CD14-positive monocyte (primary cell): ENCODE data around the gene CCDC136. TPM values are rescaled to one million over a fixed set of nuclear protein-coding genes. Genes with fewer than 3 reads are reported as not detected.

Experiments used
- DNase-seq, 3 donors: peaks; one replicate each; pipeline ENCODE4 v3.0.0-alpha.2; 2011 to 2022
- H2AFZ ChIP-seq: 2 replicates; pipeline ENCODE4 v1.6.0; 2012; ENCODE audit warnings: mild to moderate bottlenecking, low read depth, low read length, inconsistent platforms; ENCODE audit not compliant: insufficient read depth, poor library complexity, severe bottlenecking
- H3K27ac ChIP-seq, 2 donors: 1 replicate in 1 of 2; 2 replicates in 1 of 2; pipeline ENCODE4 v1.5.1; 2012 to 2013; ENCODE audit warnings: low read length in 2 of 2, control low read depth in 1 of 2, inconsistent platforms in 1 of 2, low read depth in 1 of 2, mild to moderate bottlenecking in 1 of 2
- H3K27me3 ChIP-seq, 2 donors: one replicate each; pipeline versions ENCODE4 v1.6.0 to v1.6.1; 2011 to 2013; ENCODE audit warnings: low read length in 2 of 2; ENCODE audit not compliant: control insufficient read depth in 2 of 2, insufficient read depth in 2 of 2
- H3K36me3 ChIP-seq, 2 donors: replicated peaks in 1 of 2; 1 replicate in 1 of 2; 2 replicates in 1 of 2; pipeline versions ENCODE4 v1.5.1 to v1.6.1; 2012 to 2013; ENCODE audit warnings: low read length in 2 of 2, control low read depth in 1 of 2, inconsistent platforms in 1 of 2, mild to moderate bottlenecking in 1 of 2; ENCODE audit not compliant: insufficient read depth in 2 of 2, control insufficient read depth in 1 of 2
- H3K4me1 ChIP-seq, 2 donors: 1 replicate in 1 of 2; 2 replicates in 1 of 2; pipeline versions ENCODE4 v1.5.1 to v1.6.1; 2012 to 2013; ENCODE audit warnings: low read length in 2 of 2, control low read depth in 1 of 2, inconsistent platforms in 1 of 2, mild to moderate bottlenecking in 1 of 2, moderate library complexity in 1 of 2; ENCODE audit not compliant: insufficient read depth in 2 of 2, control insufficient read depth in 1 of 2
- H3K4me2 ChIP-seq: replicated peaks from 2 replicates; pipeline ENCODE3; 2012; ENCODE audit warnings: low read length, moderate library complexity, mild to moderate bottlenecking; ENCODE audit not compliant: poor library complexity, severe bottlenecking; ENCODE audit errors: extremely low read depth
- H3K4me3 ChIP-seq, 3 experiments: fragments of 200-600 bp in 1 of 3; sonication (generic) in 1 of 3; replicated peaks in 1 of 3; 1 replicate in 2 of 3; 2 replicates in 1 of 3; pipeline ENCODE4 v1.5.1; 2011 to 2013; ENCODE audit warnings: low read length in 3 of 3, mild to moderate bottlenecking in 3 of 3, control low read depth in 2 of 3, low read depth in 2 of 3, inconsistent platforms in 1 of 3, moderate library complexity in 1 of 3
- H3K79me2 ChIP-seq: 2 replicates; pipeline ENCODE4 v1.6.0; 2012; ENCODE audit warnings: mild to moderate bottlenecking, control low read depth, inconsistent platforms, low read length, moderate library complexity; ENCODE audit not compliant: insufficient read depth
- H3K9ac ChIP-seq: 2 replicates; pipeline ENCODE4 v1.6.0; 2017; ENCODE audit warnings: low read length, mild to moderate bottlenecking; ENCODE audit not compliant: insufficient read depth, poor library complexity, severe bottlenecking
- H3K9me3 ChIP-seq, 2 donors: replicated peaks in 1 of 2; 1 replicate in 1 of 2; 2 replicates in 1 of 2; pipeline versions ENCODE4 v1.5.1 to v1.6.1; 2012 to 2013; ENCODE audit warnings: low read length in 2 of 2, control low read depth in 1 of 2; ENCODE audit not compliant: control insufficient read depth in 1 of 2, insufficient read depth in 1 of 2
- H4K20me1 ChIP-seq: 2 replicates; pipeline ENCODE4 v1.6.0; 2012; ENCODE audit warnings: mild to moderate bottlenecking, low read length, control low read depth, moderate library complexity; ENCODE audit not compliant: insufficient read depth
- H3K27ac Mint-ChIP-seq, 7 donors: one replicate each; pipeline ENCODE4 v1.8.0; 2020; ENCODE audit warnings: mild to moderate bottlenecking in 7 of 7, mixed read lengths in 7 of 7, moderate library complexity in 6 of 7, inconsistent platforms in 2 of 7
- H3K27me3 Mint-ChIP-seq, 3 donors: one replicate each; pipeline ENCODE4 v1.8.0; 2021 to 2022; ENCODE audit warnings: low read depth in 3 of 3, mild to moderate bottlenecking in 3 of 3, mixed read lengths in 3 of 3, moderate library complexity in 3 of 3, inconsistent platforms in 1 of 3
- H3K36me3 Mint-ChIP-seq, 2 donors: one replicate each; pipeline ENCODE4 v1.8.0; 2020; ENCODE audit warnings: mixed read lengths in 2 of 2, inconsistent platforms in 1 of 2, mild to moderate bottlenecking in 1 of 2
- H3K4me1 Mint-ChIP-seq: one replicate; pipeline ENCODE4 v1.8.0; 2020; ENCODE audit warnings: mild to moderate bottlenecking, mixed read lengths
- H3K4me3 Mint-ChIP-seq, 2 donors: one replicate each; pipeline ENCODE4 v1.8.0; 2020; ENCODE audit warnings: mild to moderate bottlenecking in 2 of 2, mixed read lengths in 2 of 2, moderate library complexity in 1 of 2
- H3K9me3 Mint-ChIP-seq, 7 donors: one replicate each; pipeline ENCODE4 v1.8.0; 2020 to 2022; ENCODE audit warnings: mixed read lengths in 7 of 7, mild to moderate bottlenecking in 6 of 7, moderate library complexity in 6 of 7, inconsistent platforms in 2 of 7
- WGBS: methylation state at CpG from one replicate; pipeline ENCODE4 v1.1.5; 2013; ENCODE audit warnings: missing lambda C conversion rate; ENCODE audit not compliant: insufficient coverage; 5-methylcytosine and 5-hydroxymethylcytosine counted together
- intact Hi-C, 2 donors: fragments of 100-400 bp; cut with micrococcal nuclease; formaldehyde crosslinking; loops; one replicate each; pipeline versions ENCODE4 v1.15.0 to v1.15.1; 2023
- polyA plus RNA-seq, 3 donors: library from polyadenylated mRNA; depleted of rRNA in 1 of 3; unstranded in 2 of 3; stranded (reverse) in 1 of 3; fragments of 300-500 nt in 2 of 3; fragments of >200 nt in 1 of 3; fragmentation: Illumina TruSeq in 2 of 3; gene quantifications; 1 replicate in 2 of 3; 2 replicates in 1 of 3; pipeline ENCODE4 v1.2.3, GENCODE V29; 2012 to 2021
- TF ChIP-seq, protein P1 (sequence below): fragments of 200-600 bp; IDR thresholded peaks from one replicate; pipeline ENCODE4 v1.8.0; 2022; ENCODE audit warnings: antibody characterized with exemption, mild to moderate bottlenecking

Gene CCDC136
- polyA plus RNA-seq, 3 donors, result 0.26 to 2.6 TPM; not detected in 1

GRCh38 chr7:128849804-128850490 is 58.2 kb downstream of the CCDC136 start:
- Histone ChIP-seq H3K27ac (no peak overlapping the region), H4K20me1 (no peaks in the 10 kb centered on the region), H2AFZ (no peak overlapping the region), H3K79me2 (no peaks in the 10 kb centered on the region), H3K4me3 (no peak overlapping the region), H3K27me3 (no peaks in the 10 kb centered on the region), H3K36me3 (no peaks in the 10 kb centered on the region), H3K9me3 (no peaks in the 10 kb centered on the region), H3K4me1 (no peaks in the 10 kb centered on the region), H3K4me2 (no peak overlapping the region), H3K9ac (no peak overlapping the region)
- WGBS, result 93% methylated on average over 18 of the region's 18 CpGs
- TF ChIP-seq, protein P1, sequence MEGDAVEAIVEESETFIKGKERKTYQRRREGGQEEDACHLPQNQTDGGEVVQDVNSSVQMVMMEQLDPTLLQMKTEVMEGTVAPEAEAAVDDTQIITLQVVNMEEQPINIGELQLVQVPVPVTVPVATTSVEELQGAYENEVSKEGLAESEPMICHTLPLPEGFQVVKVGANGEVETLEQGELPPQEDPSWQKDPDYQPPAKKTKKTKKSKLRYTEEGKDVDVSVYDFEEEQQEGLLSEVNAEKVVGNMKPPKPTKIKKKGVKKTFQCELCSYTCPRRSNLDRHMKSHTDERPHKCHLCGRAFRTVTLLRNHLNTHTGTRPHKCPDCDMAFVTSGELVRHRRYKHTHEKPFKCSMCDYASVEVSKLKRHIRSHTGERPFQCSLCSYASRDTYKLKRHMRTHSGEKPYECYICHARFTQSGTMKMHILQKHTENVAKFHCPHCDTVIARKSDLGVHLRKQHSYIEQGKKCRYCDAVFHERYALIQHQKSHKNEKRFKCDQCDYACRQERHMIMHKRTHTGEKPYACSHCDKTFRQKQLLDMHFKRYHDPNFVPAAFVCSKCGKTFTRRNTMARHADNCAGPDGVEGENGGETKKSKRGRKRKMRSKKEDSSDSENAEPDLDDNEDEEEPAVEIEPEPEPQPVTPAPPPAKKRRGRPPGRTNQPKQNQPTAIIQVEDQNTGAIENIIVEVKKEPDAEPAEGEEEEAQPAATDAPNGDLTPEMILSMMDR, result no peak
- Mint-ChIP-seq H3K36me3 (no peaks in the 10 kb centered on the region), H3K27ac (peak overlapping the region in 3 of 7 donors; percentile 35 to 66 (median 66)), H3K27me3 (peaks cover 2 to 9% (median 5%) of the 10 kb centered on the region in 3 donors), H3K4me3 (no peak overlapping the region), H3K9me3 (no peaks in the 10 kb centered on the region), H3K4me1 (no peaks in the 10 kb centered on the region)
- DNase-seq, result no peak
- intact Hi-C loops, result no loop called here

- no peak overlapping the region for H3K9ac ChIP-seq
- no peak for DNase-seq
- H3K4me2 ChIP-seq, result no peak overlapping the region
- H3K4me3 Mint-ChIP-seq, result no peak overlapping the region
- no peaks in the 10 kb centered on the region for H3K36me3 ChIP-seq
- 95% methylated on average over 26 of the region's 28 CpGs for WGBS
- H4K20me1 ChIP-seq, result no peaks in the 10 kb centered on the region
- no peaks in the 10 kb centered on the region for H3K4me1 ChIP-seq
- no peaks in the 10 kb centered on the region for H3K9me3 Mint-ChIP-seq
- H3K79me2 ChIP-seq, result no peaks in the 10 kb centered on the region
- H3K27me3 ChIP-seq, result no peaks in the 10 kb centered on the region
- TF ChIP-seq, protein P1, result no peak
- intact Hi-C loops, result no loop called here
- no peak overlapping the region for H3K4me3 ChIP-seq
- H3K27ac Mint-ChIP-seq, result no peak overlapping the region
- H3K27me3 Mint-ChIP-seq, result peaks cover 0 to 15% (median 2%) of the 10 kb centered on the region in 3 donors
- no peaks in the 10 kb centered on the region for H3K4me1 Mint-ChIP-seq
- no peak overlapping the region for H2AFZ ChIP-seq
- H3K27ac ChIP-seq, result no peak overlapping the region
- no peaks in the 10 kb centered on the region for H3K9me3 ChIP-seq
- H3K36me3 Mint-ChIP-seq, result no peaks in the 10 kb centered on the region
These were observed 60.9 kb downstream of the CCDC136 start for GRCh38 chr7:128852537-128853254.
